Inflammatory macrophage treated with lipopolysaccharide for 1 hour (primary cell): ENCODE data around the gene EFHD1.
A peak's percentile ranks its signal among the peaks of the same experiment; 100 is the strongest.

Source experiments
- DNase-seq, 2 donors: peaks; one replicate each; pipeline ENCODE4 v3.0.0-alpha.2; 2020 to 2022

EFHD1 gene, protein sequence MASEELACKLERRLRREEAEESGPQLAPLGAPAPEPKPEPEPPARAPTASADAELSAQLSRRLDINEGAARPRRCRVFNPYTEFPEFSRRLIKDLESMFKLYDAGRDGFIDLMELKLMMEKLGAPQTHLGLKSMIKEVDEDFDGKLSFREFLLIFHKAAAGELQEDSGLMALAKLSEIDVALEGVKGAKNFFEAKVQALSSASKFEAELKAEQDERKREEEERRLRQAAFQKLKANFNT

DNA sequence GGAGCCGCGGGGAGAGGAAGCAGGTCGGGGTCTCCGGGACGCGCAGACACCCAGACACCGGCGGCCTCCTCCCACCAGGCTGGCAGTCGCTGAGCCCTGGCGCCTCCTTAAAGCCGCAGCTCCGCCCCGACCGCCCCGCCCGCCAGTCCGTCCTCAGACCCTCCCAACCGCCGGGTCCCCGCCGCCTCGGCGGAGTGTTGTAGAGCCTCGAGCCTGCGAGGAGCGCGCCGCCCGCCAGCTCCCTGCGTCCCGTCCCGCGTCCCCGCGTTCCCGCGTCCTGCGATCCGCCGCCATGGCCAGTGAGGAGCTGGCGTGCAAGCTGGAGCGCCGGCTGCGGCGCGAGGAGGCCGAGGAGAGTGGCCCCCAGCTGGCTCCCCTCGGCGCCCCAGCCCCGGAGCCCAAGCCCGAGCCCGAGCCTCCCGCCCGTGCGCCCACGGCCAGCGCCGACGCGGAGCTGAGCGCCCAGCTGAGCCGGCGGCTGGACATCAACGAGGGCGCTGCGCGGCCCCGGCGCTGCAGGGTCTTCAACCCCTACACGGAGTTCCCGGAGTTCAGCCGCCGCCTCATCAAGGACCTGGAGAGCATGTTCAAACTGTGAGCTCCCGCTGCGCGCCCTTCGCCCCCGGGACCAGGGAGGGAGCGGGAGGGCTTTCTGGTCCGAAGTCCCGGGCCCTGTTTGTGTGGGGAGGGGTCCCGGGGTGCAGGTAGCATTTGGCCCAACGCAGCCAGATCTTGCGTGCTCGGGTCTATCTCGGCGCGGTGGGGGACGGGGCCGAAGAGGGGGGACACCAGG, at the start of gene EFHD1:
EFHD1 (plus strand) TSS at position 192 of the 793 bp plus-strand sequence; CDS start at position 293, 101 bp downstream.
- DNase-seq, result peak in 1 of 2 donors; percentile 10

DNA sequence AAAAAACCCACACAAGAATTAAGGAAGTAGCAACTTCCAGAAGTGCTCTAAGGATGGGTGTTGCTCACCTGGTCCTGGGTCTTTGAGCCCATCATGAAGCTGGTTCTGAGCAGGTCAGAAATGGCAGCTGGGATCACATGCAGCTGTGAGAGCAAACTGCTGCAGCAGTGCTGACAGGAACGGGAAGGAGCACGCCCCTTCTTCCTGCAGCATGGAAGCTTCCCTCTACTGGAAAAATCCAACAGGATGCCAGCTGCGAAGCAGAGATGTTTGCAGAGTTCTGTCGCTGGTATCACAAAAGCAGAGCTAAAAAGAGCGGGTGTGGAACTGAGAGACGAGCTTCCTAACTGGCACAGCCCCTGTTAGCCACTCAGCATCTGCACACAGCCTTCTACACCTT, 49.2 kb upstream of the EFHD1 start:
- DNase-seq, result no peak

DNA sequence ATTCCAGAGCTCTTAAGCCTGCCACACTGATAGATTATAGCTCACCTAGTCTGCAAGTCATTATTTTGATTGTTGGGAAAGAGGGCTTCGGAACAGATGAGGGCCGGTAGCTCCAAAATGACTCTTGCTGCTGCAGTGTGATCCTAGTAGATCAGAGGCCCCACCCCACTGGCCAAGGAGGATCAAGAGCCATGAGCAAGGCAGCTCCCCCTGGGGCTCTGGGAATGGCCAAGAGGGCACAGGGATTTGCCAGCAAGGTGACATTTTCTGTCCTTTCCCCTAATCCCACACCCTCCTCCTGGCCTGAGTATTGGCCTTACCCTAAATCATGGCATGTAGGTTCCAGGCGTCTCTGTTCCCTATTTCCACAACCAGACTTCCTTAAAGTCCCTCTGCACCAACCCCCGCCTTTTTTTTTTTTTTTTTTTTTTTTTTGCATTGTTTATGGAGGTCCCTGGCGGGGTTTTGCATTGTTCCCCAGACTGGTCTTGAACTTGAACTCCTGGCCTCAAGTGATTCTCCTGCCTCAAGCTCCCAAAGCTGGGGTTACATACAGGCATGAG, 46.4 kb upstream of the EFHD1 start:
- DNase-seq, result peak; percentile 4 to 15

DNA sequence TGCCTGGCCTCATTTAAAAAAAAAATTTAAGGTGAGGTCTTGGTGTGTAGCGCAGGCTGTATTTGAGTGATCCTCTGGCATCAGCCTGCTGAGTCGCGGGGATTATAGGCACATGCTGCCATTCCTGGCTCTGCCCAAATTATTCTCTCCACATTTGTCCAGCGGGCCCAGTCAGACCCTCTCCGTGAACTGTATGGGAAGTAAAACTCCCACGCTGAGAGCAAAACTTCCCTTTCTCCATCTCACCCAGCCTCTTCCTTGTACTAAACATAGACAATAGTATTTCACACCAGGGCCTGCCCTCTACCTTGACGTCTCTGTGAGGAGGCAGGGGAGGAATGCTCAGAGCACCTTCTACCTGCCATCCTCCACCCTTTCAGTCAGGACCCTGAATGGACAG, 45.9 kb upstream of the EFHD1 start:
- DNase-seq, result peak; percentile 67 to 71

DNA sequence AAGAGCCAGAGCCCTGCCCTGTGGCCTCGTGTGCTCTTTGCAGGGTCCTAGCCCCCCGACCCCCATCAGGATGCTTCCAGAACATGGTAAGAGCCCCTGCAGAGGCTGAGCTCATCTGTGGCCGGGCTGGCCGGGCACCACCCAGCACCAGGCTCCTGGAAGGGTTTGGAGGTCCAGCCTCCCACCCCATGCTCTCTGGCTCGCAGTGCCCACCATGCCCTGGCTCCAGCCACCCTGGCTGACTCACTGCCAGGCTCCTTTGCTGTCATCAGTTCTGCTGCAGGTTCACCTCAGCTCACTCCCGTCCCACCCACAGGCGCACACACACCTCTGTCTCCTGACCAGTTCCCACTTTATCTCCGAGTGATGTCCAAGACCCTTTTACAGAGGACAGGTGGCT, 45.4 kb upstream of the EFHD1 start:
- DNase-seq, result no peak

DNA sequence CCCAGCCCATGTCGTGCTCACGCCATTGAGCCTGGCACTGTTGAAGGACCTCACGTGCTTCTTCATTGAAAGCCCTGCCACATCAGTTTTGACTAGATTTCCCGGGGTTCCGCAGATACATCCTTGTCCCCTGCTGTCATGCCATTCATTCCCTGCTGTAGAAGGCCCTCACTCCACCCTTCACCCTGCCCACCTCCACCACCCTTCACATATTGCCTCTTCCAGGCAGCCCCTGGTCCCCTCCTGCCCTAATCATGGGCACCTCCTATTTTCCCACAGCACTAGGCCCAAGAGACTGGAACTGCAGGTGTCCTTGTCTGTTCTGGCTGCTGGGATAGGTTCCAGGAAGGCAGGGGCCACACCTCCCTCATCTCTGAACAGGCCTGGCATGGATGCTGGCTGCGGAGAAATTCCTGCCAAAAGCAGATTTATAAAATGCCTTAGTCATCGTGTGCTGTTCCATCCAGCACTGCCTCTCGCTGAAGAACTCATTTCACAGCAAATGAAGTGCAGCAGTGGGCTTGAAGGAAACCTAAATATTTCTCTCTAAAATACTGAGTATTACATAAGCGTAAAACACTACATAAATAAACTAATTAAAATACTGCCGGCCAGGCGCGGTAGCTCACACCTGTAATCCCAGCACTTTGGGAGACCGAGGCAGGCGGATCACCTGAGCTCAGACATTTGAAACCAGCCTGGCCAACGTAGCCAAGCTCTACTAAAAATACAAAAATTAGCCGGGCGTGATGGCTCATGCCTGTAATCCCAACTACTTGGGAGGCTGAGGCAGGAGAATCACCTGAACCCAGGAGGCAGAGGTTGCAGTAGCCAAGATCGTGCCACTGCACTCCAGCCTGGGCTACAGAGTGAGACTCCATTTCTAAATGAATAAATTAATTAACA, 44.5 kb upstream of the EFHD1 start:
- no peak for DNase-seq

DNA sequence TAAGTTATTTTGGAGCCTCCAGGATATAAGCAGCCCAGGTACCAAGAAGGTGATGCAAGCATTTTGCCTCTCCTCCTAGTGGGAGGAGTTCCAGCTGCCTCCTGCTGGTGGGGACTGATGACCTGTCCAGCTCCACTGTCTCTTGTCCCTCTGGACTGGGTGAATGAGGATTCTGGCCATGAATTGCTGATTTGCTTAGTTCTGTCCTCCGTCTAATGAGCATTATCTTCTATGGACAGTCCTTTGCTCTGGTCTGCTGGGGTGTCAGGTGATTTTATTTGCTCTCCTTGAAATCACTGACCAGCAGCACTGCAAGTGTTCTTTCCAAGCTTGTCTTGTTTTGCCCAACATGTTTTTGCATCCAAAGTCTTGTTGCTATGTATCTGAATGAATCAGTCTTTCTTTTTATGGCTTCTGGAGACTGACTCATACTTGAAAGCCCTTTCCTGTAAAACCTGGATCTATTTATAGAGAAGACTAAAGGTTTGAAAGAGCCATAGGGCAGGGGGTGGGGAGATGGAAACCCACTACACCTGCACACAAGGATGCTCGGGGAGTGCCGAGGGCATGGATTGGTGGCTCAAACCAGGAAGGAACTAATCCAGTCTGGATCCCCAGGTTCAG, 40.5 kb upstream of the EFHD1 start:
- DNase-seq, result no peak

DNA sequence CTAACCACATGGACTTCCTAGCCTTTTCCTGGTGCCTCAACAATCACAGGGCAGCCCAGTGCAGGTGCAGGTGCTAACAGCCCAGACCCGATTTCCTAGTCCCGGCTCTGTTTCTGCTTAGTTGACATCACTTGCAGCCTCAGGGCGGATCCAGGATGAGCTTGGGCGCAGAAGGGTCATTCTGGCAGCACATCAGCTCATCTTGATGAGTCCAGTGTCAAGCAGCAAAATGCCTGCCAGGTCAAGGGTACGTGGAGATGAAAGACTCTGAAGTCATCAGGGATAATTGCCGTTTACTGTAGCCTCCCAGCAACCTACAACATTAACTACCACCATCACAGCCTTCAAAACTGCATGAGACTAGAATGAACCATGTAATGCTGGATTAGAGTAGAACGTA, 39.4 kb upstream of the EFHD1 start:
- no peak for DNase-seq

DNA sequence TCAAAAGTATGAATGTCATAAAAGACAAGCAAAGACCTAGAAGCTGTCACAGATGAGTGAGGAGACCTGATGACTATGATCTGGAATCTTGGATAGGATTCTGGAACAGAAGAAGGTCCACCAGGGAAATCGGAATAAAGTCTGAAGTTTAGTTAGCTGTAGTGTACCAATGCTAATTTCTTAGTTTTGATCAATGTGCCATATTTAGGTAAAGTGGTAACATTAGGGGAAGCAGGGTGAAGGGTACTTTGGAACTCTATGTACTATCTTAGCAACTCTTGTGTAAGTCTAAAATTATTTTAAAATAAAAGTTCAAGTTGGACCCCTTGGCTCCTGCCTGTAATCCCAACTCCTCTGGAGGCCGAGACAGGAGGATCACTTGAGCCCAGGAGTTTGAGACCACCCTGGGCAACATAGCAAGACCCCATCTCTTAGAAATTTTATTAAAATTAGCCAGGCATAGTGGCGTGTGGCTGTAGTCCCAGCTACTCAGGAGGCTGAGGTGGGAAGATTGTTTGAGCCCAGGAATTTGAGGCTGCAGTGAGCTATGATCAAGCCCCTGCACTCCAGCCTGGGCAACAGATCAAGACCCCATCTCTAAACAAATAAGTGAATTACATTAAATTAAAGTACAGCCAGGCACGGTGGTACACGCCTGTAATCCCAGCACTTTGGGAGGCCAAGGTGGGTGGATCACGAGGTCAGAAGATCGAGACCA, 35.9 kb upstream of the EFHD1 start:
- no peak for DNase-seq

DNA sequence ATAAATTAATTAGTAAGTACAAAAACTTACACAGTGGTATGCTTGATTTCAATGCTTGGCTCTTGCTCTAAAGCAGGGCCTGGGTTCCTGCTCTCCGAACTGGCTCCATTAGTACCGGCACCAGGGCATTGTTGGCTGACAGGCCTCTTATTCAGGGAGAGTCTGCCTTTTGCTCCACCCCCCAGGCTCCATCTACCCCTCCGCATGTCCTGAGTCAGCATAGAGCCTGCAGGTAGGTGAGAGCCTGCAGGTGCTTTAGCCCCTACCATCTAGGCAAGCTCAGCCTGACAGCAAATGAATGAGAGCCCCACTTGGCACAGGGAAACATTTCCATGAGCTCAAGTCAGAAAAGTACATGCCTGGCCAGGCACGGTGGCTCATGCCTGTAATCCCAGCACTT, 35.1 kb upstream of the EFHD1 start:
- no peak for DNase-seq

DNA sequence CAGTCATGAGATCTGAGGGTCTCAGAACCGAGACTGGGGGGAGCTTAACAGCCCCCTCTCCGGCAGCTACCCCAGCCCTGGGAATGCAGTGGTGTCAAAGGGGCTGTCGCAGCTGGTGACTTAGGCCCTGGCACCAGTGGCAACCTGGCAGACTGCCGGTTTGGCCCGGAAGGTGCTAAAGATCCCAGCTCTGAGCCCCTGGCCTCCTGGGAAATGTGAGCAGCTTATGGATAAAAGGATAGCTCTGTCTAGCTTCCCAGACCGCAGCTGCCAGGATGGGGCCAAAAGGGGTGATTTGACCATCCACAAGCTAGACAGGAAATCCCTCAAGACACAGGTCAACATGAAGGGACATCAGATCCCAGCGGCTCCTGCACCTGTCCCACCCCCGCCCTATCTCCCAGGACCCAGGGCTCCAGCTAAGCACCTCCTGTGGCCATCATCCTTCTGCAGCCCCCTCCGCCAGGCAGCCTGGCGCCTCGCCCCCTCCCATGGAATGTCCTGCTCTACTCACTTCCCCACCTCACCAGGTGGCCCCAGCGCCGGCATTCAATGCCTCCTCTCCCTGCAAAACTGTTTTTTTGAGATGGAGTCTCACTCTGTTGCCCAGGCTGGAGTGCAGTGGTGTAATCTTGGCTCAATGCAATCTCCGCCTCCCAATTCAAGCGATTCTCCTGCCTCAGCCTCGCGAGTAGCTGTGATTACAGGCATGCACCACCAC, 33.2 kb upstream of the EFHD1 start:
- DNase-seq, result no peak

DNA sequence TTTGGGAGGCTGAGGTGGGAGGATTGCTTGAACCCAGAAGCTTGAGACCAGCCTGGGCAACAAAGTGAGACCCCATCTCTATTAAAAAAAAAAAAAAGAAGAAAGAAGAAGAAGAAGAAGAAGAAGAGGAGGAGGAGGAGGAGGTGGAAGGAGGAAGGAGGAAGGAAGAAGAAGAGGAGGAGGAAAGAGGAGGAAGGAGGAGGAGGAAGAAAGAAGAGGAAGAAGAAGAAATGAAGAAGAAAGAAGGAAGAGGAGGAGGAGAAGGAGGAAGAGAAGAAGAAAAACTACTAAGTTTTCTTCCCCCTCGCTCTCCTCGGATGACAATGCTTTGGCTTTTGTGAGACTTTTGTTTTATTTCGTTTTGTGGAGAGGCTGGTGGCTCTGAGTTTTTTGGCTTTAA, 30.1 kb upstream of the EFHD1 start:
- DNase-seq, result no peak

DNA sequence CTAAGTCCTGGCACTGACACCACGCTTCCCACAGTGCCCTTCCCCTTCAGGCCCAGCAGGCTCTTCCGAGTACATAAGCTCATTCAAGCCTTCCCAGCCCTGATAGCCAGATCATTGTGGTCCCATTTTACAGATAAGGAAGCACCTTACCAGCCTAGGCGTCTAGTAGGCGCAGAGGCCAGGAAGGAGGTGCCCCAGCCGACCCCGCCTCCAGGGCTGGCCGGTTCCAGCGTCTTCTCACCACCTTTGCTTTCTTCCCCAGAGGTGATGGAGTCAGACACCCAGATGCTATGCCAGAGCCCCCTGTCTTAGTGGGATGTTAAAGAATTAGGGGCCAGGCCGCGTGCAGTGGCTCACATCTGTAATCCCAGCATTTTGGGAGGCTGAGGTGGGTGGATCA, 28.9 kb upstream of the EFHD1 start:
- no peak for DNase-seq

DNA sequence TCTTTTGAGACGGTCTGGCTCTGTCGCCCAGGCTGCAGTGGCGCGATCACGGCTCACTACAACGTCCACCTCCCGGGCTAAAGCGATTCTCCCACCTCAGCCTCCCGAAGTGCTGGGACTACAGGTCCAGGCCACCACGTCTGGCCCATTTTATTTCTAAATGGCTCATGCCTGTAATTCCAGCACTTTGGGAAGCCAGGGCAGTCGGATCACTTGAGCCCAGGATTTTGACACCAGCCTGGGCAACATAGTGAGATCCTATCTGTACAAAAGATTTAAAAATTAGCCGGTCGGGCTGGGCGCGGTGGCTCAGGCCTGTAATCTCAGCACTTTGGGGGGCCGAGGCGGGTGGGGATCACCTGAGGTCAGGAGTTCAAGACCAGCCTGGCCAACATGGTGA, 26.4 kb upstream of the EFHD1 start:
- no peak for DNase-seq

DNA sequence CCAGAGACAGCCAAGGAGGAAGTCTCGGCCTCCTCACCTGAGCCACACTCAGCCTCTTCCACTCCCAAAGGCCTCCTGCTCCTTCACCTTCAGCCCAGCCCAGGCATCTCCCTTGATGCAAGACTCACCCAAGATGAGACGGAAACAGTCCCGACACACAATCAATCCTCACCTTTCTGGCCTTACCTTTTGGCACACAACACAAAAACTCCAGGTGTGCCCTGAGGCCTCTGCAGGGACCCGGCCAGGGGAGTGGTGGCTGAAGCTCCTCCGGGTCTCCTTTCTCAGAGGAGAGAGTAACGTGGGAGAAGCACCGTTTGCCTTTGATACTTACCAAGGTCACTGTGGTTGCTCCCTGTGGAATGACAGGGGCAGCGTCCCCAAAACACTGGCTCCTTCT, 23.8 kb upstream of the EFHD1 start:
- DNase-seq, result no peak

DNA sequence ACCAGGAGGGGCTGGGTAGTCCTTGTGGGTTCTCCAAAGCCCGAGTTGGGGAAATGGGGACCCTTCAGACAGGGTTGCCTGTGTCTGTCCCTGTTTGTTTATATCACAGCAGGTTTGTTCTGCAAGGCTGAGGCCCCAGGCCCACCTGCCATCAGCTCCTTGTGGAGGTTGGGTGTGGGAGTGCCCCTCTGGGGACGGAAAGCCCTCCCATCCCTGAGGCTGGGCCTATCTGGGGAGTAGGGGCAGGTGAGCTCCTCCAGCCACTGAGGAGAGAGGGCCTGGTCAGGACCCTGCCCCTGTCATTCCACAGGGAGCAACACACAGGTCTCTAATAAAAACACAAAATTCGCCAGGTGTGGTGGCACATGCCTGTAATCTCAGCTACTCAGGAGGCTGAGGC, 23.3 kb upstream of the EFHD1 start:
- DNase-seq, result no peak

DNA sequence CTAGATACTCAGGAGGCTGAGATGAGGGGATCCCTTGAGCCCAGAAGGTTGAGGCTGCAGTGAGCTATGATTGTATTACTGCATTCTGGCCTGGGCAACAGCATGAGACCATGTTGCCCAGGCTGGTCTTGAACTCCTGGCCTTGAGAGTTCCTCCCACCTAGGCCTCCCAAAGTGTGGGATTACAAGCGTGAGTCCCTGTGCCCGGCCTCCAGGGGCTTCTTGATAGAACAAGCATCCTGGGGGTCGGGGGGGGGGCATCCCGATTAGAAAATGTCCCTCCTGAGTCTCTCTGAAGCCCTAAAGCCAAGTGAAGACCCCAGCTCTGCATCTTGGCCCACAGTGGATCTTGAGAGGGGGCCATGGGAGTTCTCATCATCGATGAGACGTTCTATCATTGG, 22.3 kb upstream of the EFHD1 start:
- DNase-seq, result no peak

DNA sequence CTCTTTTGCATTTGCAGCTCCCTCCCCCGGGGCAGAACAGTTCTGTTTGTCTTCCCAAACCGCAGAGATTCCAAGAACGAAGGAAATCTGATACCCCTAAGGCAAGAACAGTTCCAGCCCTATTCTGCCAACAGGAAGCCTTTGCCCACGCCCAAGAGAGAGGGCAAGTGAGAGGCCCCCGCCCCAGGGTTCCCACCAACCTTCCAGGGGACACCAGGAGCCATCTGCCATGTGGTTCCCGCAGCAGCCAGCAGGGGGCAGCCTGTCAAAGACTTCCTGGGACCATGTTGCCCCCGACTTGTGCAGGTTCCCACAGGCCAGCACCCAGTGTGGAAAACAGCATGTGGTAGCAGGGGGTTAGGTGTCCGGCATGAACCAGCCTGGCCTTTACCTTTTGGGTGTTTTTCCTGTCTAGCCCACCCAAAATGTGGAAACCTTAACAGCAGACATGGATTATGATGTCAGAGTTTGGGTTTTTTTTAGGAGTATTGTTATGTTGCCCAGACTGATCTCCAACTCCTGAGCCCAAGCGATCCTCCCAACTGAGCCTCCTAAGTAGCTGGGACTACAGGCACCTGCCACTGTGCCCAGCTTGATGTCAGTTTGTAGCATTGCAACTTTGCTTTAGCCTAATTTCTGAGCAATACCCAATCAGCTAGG, 21.7 kb upstream of the EFHD1 start:
- peak; percentile 12 to 73 for DNase-seq

DNA sequence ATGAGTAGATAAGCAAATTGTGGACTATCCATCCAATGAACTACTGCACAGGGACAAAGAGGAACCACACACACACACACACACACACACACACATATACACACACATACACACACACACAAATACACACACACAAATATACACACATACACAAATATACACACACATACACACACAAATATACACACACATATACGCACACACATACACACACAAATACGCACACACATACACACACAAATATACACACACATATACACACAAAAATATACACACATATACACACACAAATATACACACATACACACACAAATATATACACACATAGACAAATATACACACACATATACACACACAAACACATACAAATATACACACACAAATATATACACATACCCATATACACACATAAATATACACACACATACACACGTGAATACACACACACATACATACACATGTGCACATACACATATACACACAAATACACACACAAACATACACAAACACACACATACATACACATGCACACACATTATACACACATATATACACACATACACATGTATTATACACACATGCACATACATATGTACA, 19.8 kb upstream of the EFHD1 start:
- DNase-seq, result no peak

DNA sequence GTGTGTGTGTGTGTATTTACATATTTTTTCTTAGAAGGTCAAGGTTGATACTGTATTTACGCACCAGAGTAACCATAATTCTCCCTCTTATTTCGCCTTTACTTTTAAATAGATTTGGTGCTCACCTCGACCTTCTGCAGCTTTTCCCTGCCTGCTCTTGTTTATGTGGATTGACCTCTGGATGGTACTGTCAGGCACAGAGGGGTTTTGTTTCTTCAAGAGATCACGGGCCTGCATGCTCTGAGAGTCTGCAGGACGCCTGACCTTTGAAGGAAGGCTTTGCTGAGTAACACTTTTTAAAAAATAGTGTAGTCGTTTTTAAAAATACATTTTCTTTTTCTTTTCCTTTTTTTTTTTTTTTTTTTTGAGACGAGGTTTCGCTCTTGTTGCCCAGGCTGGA, 18.1 kb upstream of the EFHD1 start:
- DNase-seq, result no peak
